HG03354 (cell line): ENCODE measurements around the gene ARHGAP10.

ENCODE experiments used
- ATAC-seq: cut with Tn5 transposase; IDR thresholded peaks from one replicate; pipeline ENCODE4 v1.9.1; 2021; ENCODE audit warnings: mild to moderate bottlenecking; ENCODE audit not compliant: unreplicated experiment, poor library complexity, severe bottlenecking

ARHGAP10 gene

DNA sequence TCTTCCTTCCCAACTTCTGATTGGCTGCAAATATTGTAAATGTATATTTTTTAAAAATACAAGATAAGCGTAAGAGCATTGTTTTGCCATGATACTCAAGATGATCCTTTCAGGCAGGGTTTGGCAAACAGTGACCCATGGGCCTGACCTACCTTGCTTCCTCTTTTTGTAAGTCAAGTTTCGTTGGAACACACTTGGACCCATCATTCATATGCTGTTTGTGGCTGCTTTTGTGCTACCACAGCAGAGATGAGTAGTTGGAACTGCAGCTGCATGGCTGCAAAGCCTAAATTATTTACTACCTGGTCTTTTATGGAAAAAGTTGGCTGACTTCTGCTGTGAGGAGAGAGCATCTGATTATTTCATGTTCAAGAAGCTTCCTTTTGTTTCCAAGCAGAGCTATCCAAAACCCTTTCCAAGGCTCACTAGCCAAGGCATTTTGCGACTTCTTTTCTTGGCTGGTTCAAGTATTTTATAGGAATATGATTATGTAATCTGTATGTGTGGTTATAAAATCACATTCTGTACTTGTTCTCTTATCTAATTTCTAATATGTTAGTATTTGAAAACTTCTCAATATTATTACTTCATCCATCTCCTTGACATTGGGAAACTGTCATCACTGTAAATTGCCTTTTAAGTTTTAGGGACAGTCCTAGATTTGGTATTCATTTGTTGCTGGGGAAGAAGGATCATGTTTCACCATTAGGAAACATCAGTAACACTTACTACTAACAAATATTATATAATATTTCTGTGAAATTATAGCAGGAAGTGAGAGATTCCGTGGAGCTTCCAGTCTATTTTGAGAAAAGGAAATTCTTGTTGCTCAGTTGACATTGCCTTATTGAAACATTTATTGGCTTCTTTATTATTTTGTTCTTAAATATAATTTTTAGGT lies 109.2 kb downstream of the ARHGAP10 start:
- peak; percentile 84 for ATAC-seq

DNA sequence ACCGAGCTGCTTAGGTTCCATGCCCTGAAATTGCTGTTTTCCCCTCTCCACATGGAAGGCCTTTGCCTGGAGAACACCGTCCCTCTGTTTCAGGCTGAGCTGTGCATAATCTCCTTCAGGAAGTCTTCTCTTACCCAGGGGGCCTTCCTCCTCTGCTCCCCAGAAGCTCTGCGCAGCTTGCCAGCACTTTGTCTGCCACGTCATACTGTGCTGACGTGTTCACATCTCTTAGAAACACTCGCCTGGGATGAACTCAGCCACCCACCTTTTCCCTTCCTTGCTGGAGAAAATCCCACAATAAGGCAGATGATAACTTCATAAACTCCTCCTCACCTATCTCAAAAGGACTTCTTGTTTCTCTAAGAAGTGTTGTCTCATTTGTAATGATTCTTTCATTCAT lies 110.7 kb downstream of the ARHGAP10 start:
- ATAC-seq = no peak

DNA sequence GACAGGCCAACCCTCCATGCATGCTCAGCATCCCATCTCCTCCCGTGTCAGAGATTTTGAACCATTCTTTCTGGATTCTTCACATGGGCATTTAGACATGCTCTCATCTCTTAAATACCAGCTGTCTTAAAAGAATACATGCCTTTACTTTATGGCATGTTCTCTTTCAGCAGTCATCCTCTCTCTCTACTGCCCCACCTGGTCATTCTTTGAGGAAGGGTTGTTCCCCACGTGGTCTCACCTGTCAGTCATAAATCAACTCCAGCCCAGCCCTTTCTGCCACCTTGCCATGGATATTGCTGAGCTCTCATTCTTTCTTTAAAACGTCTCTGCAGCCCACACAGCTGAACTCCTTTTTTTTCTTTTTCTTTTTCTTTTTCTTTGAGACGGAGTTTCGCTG lies 111.3 kb downstream of the ARHGAP10 start:
- ATAC-seq = peak; percentile 67

DNA sequence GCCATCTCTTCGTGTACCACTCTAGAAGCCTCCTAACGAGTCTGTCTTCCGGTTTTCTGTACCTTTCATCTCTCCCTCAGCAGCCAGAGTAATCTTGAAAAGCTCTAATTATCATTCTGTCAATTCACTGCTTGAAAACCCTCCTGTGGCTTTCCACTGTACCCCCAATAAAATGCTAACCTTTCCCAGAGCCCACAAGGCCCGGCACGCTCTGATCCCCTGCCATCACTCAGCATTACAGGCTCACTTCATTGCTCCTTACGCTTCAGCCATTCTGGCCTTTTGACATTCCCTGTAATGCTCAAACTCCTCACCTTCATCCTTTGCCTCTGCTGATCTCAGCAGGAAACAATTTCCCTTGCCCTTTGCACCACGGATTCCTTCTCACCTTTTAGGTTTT lies 112.9 kb downstream of the ARHGAP10 start:
- no peak for ATAC-seq

DNA sequence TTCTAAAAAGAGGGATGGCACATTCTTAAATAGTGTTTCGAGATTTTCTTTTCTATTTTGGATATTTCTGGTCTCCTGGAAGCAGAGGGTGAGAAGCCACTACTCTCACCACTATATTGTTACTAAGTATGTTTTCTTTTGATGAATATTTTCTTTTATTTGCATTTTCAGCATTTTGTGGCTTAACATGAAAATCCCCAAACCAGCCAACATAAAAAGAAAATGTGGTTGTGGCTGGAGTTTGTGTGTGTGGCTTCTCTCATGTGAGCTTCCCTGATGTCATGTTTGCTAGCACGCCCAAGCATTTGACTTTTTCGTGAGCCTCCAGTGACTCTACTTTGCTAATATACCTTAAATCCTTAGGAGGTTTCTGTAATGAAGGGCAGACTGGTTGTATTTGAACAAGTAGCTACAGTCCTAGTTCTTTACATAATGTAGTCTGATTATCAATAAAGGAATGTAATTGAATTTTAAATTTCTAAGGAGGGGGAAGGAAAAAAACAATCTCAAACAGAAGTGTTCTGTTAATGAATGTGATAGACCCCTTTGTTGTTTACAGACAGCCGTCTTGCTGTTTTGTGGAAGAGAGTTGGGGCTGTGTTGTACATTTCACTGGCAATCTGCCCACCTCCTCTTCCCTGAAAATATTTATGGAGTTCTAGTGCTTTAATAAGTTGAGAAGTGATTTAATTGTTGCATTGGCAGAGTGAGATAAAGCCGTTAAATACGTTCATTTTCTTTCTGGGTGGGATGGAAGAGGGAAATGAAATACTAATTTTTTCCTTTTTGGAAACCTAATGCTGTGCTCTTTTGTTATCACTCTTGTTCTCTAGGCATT lies 114.6 kb downstream of the ARHGAP10 start:
- ATAC-seq = peak; percentile 67

DNA sequence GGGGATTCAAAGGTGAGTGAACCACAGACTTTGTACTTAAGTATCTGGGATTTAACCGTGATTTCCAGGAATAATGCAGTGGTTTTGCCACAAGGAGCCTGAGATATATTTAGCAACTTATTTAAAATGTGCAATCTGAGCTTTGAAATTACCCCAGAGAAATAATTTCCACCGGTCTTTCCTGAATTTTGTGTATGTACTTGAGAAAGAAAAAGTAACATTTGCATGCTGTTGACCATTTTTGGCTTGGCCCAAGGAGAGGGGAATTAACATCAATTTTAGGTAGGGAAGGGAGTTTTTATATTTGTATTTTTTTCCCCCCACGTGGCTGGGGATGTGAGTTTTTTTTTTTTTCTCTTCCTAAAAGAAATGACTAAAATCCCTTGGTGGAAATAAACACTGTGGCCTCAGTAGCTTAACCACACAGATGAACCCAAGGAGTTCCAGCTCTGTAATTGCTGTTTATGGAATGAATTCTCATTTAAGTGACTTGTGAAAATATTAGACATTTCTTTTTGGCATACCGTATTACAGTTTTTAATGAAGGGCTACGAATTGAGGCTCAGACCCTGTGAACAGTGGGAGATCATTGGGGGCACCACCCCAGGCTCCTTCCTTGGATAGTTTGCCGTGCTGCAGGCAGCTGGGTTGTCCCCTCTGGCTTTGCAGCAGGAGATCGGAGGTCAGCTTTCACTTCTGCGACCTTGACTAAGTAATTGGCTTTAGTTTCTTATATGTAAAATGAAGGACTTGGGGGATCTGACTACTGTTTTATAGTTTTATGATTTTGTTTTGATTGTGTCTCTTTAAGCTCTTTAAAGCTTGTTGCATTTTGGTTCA lies 116.1 kb downstream of the ARHGAP10 start:
- no peak for ATAC-seq

DNA sequence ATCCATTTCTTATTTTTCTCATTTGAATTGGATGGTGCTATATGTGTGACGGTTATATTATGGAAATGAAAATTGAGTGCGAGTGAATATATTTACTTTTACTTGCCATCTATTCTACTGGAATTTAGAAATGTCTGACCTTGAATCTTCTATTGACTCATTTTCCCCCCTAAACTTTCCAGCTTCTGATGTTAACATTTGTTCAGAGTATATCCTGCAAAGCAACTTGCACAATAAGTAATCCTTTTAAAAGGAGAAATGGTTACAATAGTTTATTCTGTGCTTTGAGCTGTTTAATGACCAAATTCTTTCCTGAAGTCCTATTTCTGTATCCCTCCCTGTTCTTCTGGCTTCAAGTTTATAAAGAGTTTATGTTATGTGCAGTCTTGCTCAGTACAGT lies 116.7 kb downstream of the ARHGAP10 start:
- no peak for ATAC-seq

DNA sequence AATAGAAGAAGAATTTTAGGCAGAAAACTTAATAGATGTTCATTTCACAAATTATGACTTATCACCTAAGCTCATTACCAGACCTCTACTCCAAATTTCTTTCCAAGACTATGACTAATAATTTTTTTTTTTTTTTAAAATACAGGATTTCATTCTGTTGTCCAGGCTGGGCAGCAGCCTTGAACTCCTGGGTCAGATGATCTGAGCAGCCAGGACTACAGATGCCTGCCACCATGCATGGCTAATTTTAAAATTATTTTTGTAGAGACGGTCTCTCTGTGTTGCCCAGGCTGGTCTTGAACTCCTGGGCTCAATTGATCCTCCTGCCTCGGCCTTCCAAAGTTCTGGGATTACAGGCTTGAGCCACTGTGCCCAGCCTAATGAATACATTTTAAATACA lies 119.2 kb downstream of the ARHGAP10 start:
- ATAC-seq = no peak

DNA sequence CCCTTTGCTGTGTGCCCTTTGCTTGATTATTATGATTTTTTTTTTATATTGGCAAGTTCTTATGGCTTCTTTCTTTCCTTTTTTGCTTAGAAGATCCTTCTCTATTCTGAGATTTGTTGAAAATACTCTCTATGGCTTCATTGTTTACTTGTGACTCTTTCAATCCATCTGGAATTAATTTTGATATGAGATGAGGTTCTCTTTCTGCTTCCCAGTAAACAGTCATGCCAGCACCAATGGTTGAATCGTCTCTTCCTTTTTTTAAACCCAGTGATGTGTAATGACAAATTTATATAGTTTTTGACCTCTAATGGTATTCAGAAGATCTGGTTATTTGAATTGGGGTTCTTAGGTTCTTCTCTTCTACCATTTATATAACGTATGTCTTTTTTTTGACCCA lies 121.8 kb downstream of the ARHGAP10 start:
- ATAC-seq = no peak

DNA sequence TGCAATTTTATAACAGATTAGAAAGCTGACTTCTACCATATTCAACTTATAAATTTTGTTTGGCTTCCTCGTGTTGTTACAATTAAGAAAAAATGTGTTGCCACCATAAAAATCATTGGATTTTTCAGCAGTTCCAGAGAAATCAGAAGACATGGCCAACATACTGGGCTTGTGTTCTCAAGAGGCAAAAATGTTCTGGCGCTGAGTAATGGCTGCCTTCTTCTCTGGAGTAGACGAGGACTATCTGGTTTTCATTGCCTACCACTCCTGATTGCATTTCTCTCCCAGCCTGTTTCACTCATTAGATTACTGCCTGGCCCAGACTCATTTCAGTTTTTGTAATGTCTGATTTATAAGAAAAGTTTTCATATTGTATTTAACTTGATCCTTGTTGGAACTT lies 122.3 kb downstream of the ARHGAP10 start:
- no peak for ATAC-seq

DNA sequence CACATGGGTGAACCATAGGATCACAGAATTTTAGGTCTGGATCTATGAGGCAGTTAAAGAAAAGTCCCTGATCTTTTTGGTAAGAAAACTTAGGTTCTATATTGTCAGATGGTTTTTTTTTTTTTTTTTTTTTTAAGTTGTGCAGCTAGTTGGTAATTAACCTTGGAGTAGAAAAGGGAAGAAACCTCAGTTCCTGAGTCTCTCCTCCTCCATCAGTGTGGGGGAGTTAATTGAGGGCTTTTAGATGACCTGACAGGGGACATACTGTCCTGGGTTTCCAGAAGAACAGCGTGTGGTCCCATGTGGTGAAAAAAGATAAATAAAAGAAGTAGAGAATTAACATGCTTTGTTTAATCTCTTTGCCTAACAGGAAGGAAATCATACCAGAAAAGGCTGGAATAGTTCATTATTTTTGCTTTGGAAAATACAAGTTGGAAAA lies 123.7 kb downstream of the ARHGAP10 start:
- ATAC-seq = no peak

DNA sequence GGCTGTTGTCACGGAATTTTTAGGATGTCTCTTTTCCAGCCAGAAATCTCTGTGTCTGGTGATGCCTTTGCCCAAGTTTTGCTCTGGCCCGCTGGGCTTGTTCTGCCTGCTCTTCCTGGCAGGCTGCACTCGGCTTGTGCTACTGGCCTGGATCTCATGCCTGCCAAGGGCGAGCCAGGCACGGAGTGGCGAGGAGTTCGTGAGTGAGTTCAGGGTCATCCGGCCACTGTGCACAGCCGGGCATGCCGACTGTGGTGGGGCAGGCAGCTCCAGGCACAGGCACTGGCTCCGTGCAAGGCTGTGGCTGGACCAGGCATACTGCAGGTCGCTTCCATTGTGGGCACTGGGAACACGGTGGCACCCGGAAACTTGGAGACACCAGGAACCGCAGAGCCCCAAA lies 129.1 kb downstream of the ARHGAP10 start:
- ATAC-seq = no peak

DNA sequence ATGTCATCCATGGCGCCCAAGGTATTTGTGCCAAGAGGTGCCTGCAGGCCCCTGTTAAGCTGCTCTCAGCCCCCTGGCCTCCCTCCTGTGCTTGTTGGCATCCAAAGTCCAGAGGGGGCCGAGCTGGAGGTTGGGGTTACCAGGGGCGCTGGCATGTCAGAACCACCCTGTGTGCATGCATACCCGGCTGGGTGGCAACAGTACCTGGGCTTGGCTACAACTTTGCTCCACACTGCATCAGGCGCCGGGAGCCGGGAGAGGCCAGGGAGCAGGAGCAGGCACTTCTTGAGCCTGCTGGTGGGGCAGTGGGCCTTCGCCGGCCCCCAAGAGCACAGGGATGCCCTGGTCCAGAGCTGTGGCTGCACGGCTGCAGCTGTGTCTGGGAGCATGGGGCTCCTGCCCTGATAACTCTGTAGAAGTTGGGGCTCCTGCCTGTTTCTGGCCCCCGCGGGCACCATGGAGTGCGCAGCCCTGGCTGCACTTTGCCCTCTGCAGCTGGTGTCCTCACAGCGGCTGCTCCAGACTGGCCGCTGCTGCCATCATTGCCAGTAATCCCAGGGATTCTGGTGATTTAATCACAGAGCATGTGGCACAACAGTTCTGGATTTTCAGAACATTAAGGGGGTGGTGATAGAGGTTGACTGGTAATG lies 130.3 kb downstream of the ARHGAP10 start:
- no peak for ATAC-seq

DNA sequence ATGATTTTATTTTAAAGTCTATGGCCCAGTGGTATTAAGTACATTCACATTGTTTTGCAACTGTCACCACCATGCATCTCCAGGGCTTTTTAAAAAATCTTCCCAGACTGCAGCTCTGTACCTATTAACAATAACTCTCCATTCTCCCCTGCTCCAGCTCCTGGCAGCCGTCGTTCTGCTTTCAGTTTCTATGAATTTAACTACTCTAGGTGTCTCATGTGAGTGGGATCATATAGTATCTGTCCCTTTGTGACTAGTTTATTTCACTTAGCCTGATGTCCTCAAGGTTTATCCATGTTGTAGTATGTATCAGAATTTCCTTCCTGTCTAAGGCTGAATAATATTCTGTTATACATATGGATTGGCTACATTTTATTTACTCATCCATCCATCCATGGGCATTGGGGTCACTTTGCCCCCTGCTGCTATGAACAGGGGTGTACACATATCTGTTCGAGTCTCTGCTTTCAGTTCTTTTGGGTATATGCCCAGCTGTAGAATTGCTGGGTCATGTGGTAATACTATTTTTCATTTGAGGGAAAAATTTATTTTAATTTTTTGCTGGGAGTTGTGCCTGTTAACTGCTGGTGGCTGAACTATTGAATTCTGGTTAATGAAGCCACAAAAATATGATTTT lies 131.3 kb downstream of the ARHGAP10 start:
- peak; percentile 47 for ATAC-seq

DNA sequence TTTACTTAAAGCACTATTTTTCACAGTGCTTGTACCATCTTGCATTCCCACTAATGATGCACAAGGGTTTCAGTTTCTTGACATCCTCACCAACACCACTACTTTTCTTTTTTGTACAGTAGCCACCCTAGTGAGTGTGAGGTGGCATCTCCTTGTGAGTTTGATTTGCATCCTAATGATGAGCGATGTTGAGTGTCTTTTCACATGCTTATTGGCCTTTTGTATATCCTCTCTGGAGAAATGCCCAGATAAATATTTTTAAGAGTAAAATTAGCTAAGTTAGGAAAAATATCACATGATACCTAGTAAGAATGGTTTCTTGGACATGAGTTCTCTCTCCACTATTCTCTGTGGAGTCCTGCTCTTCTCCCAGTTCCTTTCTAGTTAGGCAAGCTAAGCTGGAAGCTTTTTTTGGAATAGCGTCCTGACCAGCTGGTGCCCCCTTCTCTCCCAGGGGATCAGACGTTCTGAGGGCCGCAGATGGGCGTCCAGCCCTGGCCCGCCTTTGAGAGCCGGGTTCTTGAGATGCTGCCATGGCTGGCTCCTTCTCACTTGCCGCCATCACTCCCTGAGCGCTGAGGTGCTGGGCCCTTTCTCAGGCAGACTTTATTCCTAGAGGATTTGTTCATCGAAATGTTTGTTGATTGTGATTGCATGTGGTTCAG lies 132.1 kb downstream of the ARHGAP10 start:
- no peak for ATAC-seq

DNA sequence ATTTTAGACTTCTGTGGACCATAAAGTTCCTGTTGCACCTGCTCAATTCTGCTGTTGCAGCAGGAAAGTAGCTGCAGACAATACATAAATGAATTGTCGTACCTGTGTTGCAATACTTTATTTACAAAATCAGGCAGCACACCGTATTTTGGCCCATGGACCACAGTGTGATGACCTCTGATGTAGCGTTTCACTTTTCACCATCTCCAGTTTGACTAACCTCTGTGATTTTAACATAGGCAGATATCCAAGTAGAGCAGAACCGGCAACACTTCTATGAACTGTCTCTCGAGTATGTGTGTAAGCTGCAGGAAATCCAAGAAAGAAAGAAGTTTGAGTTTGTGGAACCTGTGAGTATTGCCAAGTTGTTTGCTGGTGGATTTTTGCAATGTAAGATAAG lies 132.7 kb downstream of the ARHGAP10 start:
- ATAC-seq = no peak

DNA sequence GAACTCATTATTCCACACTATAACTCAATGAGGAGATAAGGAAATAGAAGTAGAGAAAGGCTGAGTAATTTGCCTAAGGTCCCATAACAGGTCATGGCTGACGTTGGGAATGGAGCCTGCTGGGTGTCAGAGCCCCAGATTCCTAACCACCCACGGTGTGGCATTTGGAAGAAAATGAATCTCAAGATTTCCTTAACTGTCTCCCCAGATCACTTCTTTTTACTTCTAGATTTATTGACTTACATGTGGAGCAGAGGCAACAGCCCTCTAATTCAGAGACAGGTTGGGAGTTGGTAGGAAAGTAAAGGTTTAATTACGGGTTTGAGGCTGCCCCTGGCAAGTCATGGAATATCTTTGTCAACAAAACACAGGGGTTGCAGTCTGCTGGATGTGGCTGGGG lies 134.0 kb downstream of the ARHGAP10 start:
- no peak for ATAC-seq

DNA sequence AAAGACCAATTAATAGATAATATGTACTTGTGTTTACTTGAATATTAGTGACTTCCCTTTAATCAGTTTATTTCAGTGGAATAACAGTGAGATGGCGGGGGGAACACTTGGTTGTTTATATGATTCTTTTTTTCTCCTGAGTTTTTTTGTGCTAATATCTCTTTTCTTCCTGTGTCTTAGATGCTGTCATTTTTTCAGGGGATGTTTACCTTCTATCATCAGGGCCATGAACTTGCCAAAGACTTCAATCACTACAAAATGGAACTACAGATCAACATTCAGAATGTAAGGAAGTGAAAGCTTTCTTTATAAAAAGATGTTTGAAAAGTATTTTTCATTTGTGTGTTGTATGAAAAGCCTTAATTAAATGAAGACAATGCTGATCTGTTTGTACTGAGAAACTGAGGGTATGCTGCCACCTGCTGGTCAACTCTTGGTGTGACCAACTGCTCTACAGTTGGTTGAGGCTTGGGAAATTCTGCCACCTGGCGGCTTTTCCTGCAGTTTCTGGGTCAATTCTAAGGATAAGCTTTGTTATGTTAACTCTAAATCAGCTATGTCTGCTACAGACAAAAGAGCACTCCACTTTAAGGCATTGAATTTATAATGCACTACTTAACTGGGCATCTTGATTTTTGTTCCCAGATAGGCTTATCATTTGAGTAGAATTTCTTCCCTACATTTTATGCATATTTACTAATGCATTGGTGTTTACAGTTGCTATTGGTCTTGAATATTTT lies 134.8 kb downstream of the ARHGAP10 start:
- ATAC-seq = peak; percentile 91
